Nucleus accumbens (tissue), 56 donors: ENCODE results near the gene SLC10A7.

Experiments
- DNase-seq, 56 donors: peaks; one replicate each; lab custom pipeline; 2025; lab: John Stamatoyannopoulos, UW

The SLC10A7 gene

DNA sequence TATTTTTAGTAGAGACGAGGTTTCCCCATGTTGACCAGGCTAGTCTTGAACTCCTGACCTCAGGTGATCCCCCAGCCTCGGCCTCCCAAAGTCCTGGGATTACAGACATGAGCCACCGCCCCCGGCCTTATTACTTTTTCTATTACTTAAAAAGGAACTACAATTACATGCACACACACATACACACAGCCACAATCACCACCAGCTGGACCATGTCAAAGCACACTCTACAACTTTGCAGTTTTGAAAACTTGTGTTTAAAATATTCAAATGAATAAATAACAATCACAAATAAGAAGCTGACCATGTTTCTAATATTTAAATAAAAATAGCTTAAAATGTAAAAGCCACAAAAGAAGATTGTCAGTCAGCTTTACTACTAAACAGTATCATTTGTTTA is 23.4 kb downstream of the SLC10A7 start:
- DNase-seq = no peak

DNA sequence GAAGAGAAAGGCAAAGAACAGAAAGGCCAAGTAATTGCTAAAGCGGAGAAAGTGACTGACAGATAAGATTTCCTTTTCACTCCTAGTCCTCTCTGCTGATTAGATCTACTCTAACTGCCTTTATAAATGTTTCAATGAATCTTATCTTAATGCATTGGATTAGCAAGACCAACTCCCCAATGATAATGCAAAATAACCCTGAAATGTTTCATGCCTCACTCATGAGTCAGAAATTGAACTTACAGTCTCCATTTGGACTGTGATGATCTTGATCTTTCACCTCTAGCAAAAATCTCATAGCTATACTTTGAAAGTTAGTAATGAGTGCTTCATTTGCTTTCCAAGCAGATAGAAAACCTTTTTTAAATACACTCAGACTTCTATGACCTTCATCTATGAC is 26.5 kb downstream of the SLC10A7 start:
- no peak for DNase-seq

DNA sequence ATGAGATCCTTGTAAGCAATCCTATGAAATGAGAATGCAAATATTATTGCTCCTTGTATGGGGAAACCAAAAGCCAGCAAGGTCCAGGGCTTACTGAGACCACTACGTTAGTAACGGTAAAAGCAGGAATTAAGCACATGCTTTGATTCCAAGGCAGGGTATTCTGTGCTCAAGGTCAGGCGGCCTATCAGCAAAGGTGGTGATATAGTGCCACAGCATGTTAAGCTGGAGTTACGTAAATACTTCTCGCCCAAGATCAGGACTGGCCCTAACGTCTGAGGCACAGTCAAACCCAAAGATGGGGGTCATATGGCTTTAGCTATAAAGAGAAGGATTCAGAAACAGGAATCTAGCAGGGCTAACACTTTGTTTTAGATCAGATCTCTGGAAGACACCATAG is 27.6 kb downstream of the SLC10A7 start:
- no peak for DNase-seq

DNA sequence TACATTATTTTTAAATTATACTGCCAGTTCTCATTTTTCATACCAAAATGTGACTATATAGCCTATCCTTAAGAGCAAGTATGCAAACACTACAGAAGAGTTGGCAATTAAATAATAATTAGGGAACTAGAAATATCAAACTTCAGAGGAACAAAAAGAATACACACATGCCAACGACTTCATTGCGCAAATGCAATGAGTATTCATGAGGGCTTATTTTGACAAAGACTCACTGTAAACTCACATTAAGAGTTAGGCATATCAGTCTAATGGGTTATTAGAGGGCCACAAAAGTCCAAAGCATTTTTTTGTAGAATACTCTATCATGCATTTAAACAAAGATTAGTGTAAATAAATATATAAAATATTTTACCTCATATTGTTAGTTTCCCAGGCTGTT is 31.6 kb downstream of the SLC10A7 start:
- DNase-seq = no peak

DNA sequence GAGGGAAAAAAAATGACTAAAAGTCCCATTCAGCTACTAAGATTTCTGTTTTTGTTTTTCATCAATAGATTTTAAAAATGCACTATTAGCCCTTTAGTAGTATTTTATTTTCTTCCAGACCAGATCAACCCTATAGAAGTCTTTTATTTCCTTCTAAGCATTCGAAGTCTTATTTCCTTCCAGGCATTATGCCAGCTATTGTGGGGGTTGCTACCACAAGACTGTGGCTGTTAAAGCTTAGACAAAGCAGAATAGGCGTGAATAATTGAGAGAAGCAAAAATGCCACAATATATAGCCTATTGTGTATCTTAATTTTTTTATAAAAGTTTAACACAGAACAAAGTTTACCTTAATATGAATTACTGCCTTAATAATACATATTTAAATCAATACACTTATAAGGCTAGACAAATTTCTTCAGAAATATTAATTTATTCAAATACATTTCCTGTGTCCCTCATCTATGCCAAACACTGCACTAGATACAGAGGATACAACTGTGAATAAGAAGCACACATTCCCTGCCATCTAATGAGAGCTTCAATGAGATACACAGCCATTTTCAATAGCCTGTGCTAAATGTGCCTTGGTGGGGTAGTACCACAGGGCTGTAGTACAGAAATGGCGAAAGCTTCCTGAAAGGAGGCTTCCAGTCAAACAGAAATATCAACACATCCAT is 33.1 kb downstream of the SLC10A7 start:
- DNase-seq = no peak

DNA sequence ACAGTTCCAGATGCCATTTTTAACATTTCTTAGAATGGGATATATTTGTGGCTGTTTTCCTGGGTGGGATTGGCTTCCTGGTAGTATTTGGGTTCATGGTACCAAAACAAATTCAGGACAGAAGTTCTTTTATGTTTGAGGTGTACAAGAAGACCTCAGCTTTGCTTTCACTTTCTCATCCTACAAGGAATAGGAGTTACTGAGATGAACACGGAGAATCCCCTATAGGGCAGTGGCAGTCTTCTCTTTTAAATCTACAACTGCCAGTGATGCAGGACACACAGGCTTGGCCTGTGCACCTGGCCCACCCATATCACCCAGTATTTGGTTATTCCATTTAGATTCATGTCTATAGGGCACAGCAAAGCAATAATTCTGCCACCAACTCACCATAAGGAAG is 35.2 kb downstream of the SLC10A7 start:
- DNase-seq = no peak

DNA sequence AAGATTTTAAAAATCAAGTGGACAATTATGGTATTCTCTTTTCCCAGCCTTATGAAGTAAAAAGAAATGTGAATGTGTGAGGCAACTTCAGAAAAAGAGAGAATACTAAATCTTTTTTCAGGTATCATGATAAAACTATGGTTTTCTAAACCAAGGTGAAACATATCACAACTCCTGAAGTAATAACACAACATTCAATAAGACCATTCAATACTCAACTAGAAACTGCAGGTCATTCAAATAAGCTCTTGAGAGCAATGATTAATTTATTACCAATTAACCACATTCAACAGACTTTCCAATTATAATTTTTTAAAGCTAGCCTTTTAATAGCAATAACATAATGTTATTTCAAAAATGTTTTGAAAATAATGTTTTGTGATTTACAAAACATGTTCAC is 35.8 kb downstream of the SLC10A7 start:
- no peak for DNase-seq

DNA sequence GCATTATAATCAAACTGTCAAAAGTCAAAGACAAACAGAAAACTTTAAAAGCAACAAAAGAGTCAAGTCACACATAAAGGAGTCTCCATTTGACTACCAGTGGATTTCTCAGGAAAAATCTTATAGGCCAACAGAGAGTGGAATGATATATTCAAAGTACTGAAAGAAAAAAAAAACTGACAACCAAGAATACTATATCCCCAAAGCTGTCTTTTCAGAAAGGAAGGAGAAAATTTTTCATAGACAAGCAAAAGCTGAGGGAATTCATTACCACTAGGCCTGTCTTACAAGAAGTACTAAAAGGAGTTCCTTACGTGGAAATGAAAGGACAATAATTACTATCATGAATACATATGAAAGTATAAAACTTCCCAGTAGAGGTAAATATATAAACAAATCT is 39.0 kb downstream of the SLC10A7 start:
- DNase-seq = no peak

DNA sequence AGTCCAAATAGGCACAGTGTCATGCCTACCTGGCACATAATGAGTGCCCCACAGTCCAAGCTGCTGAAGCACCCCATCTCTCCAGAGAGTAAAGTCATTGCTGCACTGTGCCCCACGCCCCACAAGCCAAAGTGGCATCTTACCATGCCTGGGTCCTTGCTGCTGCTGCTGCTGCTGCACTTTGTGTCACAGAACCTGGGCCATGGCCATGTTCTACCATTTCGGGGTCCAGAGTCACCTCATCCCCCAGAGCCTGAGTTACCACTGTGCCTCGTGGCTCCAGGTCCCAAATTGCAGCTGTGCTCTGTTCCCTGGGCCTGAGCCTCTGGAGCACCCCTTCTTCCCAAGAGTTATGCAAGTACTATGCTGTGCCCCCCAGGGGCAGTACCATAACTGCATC is 40.5 kb downstream of the SLC10A7 start:
- DNase-seq = no peak

DNA sequence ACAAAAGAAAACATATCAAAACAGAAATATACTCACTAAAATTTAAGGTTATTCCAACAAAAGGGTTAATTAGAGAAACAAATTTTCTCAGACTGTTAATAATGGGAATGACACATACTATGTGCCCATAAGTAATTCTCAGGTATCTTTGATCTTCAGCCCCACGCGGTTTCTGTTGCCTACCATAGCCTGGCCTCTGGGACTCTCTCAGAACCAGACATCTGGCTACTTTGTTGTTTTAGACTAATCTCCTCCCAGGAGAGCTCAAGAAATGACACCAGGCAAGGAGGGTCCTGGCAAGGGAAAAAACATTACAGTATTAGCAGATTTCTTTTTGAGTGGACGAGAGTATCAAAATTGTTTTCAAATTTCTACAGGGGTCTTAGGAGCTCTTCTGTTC is 43.7 kb downstream of the SLC10A7 start:
- no peak for DNase-seq

DNA sequence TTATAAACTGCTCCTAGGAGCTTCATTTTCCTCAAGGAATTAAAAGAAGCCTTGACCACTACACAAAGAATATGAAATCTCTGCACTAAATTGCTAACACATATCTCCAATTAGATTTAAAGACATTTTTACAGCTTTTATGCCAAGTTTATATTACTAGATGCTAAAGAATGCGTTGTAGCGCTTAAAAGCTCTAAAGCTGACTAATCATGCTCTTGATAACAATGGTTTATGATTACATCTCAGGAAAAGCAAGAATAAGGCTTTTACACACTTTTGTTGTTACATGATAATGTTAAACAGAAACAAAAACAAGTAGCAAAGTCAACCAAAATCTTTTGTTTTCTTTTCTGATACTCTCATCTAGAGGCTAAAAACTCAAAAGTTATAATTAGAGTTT is 44.7 kb downstream of the SLC10A7 start:
- no peak for DNase-seq

DNA sequence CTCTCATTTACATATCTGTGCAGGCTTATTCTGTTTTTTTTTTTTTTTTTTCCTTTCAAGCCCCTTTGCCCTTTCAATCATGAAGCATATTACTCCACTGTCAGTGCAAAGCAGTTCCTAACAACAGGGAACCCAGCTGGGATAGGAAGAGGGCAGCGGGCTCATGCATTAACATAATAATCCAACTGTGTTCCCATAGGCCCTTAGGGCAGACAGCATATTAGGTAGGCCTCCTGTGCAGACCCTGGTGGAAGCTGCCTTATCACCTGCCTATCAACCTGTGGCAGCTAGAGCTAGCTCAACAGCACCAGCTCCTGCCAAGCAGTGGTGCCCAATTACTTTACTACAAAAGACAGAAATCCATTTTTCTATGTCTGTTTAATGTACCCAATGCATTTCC is 49.3 kb downstream of the SLC10A7 start:
- no peak for DNase-seq

DNA sequence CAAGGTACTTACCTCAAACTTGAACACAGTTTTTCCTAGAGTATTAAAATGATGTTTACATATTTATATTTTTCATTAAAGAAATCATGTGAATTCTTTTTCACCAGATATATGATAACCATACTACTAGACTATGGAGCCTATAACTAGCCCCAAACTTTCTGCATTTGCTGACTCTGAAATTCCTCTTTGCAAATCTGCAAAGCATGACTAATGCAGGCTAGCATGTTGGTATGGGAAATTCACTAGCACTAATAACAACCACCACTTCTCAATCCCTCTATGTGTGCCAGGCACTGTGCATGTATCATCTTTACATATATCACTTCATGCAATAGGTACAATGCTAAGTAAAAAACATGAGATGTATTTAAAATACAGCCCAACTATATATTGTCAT is 51.1 kb downstream of the SLC10A7 start:
- DNase-seq = no peak

DNA sequence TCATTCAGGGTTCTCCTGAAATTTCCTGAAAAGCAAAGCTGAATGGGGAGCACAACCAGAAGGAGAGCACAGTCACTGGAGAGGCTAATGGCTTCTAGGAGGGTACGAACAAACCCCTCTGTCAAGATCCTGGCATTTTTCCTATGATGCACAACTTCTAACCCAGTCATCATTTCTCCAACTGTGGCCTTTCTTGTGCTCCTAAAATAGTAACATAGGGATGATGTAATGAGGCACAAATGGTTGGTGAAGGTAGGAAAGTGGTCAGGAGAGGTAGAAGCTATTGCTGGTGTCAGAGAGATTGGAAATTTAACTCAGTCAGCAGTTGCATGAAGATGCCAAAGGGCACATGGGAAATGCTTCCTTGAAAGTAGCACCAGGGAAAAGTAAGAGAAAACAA is 52.7 kb downstream of the SLC10A7 start:
- DNase-seq = no peak

DNA sequence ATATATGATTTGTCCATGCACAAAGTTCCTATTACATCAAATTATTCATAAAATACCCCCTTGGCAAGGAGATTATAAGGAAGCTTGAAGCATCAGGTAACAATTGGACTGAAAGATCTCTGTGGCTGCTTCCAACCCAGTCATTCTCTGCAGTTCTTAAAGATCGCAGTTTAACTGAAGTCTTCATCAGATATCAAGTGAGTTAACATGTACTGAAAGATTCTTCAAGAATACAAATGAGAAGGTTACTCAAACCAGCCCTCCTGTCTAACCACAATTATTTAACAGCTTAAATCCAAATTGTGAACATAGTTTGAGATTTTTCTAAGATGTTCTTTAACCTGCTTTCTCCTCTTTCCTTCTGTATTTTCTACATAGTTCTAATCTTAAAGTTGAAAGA is 56.1 kb downstream of the SLC10A7 start:
- no peak for DNase-seq

DNA sequence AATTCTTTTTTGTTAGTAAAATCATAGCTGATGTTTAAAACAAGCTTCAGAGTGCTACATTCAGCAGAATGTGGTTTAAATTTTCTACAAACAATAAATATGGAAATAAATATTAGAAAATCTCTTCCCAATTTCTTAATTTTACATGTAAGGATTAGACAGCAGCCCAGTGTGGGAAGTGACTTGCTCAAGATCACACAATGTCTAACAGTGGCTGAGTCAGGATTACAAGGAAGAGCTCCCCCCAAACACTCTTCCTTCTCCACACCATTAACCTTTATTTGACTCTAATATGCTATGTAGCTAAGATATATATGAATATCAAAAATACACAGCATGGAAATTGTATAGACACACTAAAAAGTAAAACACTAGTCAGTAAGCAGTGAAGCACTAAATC is 59.5 kb downstream of the SLC10A7 start:
- no peak for DNase-seq

DNA sequence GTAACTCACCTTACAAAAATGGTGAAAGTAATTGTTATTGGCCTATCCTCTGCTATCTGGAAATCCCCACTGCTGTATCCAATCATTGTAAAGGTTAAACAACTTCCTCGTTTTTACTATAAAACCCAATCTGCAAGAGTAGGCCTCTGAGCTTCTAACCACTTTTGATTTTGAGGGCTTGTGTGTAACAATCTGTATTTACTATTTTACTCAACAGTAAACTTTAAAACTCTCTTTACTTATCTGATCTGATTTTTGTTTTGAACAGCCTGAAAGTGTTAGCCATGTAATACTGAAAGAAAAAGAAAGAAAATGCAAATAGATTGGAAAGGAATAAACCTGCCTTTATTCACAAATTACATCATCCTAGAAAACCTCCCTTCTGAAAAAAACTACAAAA is 63.1 kb downstream of the SLC10A7 start:
- no peak for DNase-seq

DNA sequence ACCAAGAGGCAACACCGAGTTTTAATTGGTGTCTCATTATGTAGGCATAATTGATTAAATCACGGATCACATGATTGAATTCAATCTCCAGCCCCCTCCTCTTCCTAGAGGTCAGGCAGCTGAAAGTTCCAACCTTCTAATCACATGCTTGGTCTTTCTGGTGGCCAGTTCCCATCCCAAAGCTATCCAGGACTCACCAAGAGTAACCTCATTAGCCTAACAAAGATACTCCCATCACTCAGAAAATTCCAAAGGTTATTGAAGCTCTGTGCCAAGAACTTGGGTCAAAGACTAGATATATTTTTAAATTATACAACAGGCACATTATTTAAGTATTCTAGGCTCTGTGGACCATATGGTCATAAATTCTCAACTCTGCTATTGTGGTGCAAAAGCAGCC is 65.1 kb downstream of the SLC10A7 start:
- no peak for DNase-seq

DNA sequence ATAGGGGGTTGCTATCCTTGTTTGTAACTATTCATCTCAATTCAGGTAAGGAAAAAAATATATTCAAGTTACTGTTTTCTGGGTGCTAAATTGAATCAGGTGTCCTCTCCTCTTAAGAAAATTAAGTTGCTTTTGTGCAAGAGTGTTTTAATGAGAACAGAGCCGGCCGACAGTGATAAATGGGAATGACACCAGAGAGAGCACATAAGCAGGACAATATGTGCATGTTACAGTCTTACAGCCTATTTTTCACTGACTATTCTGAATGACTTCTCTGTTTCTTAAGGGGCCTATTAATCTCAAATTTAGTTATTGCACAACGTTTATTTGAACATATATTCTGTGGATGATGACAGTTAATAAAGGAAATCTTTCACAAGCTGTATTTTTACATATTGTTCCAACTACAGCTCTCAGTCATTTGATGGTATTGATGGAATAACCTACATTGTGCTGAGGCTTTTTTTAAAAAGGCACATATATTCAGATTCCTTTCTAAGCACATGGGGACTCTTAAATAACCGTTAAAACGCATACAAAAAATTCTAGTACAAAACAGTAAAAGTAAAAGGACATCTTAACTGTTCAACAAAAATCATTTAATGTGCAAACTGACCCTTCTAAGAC is 68.4 kb downstream of the SLC10A7 start:
- no peak for DNase-seq

DNA sequence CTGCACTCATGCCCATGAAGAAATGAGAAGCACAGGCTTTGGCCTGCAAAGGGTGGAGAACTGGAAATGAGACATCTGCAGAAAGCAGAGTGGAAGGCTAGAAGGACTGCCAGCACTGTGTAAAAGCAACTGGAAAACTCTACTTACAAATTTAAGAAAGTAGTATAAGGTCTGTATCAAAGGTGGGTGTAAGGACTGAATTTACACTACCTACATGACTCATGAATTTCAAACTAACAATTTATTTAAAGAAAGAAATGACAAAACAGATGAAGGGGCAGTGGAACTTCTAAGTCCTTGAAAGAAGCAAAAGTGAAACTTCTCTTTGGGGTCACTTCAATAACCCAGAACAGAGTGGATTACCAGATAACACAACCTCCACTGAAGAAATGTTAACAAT is 71.2 kb downstream of the SLC10A7 start:
- DNase-seq = no peak

DNA sequence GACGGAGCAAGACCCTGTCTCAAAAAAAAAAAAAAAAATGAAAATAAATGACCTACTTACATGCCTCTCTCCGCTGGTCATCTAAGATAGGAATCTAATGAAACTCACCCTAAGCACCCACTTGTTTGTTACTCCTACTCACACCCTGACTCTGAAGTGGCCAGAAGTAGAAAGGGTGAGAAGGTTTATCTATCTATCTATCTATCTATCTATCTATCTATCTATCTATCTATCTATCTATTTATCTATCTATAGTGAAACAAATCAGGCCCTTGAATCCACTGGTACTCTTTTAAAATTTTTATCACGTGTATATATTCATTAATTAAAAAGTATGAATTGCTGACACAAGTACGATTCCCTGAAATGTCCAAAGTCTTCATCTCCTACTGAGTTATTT is 75.2 kb downstream of the SLC10A7 start:
- DNase-seq = no peak

DNA sequence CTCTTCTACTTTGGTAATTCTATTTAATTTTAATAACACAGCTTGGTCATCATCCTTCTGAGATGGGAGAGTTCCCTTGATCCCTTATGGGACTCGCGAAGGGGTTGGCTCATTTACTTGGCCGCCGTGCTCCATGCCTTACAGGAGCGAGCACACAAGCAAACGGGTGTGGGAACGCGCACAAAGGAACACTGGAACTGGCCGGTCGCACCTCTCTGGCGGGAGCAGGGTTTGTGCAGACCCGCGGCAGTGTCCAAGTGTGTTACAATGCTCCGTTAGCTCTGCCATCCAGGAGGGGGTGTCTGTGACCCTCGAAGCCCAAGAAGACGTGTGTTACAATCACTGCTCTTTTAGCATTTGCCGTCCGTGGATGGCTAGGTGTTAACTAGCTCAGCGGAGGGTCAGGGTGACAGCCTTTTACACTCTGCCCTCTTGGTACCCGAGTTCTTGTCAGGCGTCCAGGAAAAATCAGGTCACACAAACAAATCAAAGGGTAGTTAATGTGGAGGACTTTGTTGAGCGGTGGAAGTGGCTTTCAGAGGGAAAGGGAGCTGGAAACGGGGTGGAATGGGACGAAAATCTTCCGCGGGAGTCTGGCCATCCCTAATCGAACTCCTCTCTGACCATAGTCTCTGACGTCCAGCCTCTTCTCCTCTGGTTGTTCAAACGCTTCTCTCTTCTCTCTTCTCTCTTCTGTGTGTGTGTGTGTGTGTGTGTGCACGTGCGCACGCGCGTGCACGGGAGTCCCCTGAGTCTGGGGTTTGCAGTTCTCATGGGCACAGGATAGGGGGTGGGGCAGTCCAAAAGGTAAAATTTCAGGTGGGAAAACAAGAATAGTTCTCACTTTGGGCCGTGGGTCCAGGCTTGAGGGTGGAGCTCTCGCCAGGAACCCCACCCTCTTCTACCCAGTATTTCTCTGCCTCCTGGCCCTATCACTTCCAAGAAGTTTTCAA is 76.3 kb downstream of the SLC10A7 start:
- DNase-seq = no peak
